K562 (cell line): ENCODE measurements around the gene ORM1. TPM values are rescaled to one million over a fixed set of nuclear protein-coding genes. Genes with fewer than 3 reads are reported as not detected.

Source experiments
- ATAC-seq: fragments of 200-7000 bp; cut with Tn5 transposase; 3 replicates; pipeline ENCODE4 v1.9.1; 2020; ENCODE audit warnings: moderate library complexity
- BruUV-seq: library from RNA; stranded (reverse); fragments of 400-500 nt; replicated peaks from 2 replicates; lab custom pipeline; 2021; lab: Mats Ljungman, UMichigan
- CTCF ChIA-PET: fragments of 300-600 bp; formaldehyde crosslinking; extraction: SDS; loops from one replicate; lab custom pipeline; 2021; ENCODE audit warnings: low intra/inter-chr PET ratio; lab: Yijun Ruan, JAX
- POLR2A ChIA-PET: fragments of 300-600, 350-650 bp; sonication (Branson Sonifier 250); formaldehyde crosslinking; extraction: SDS; loops from one replicate; lab custom pipeline; 2021; ENCODE audit warnings: antibody characterized with exemption, inconsistent platforms; lab: Yijun Ruan, JAX
- DNase-seq, 4 experiments: peaks; one replicate each; pipeline versions ENCODE4 v3.0.0 to v3.0.0-alpha.2; 2011 to 2018; ENCODE audit warnings: low spot score in 3 of 4, mixed read lengths in 3 of 4; ENCODE audit errors: extremely low read depth in 1 of 4
- FAIRE-seq: peaks from 2 replicates; lab custom pipeline; 2011; peaks lifted over from hg19 to GRCh38; lab: Jason Lieb, UNC
- H2AFZ ChIP-seq: 2 replicates; pipeline ENCODE4 v1.6.0; 2011; ENCODE audit warnings: low read depth, low read length, control low read depth, inconsistent platforms
- H3K27ac ChIP-seq: fragments of 200-600 bp; 3 replicates; pipeline ENCODE4 v1.8.0; 2011; ENCODE audit warnings: low read depth, mild to moderate bottlenecking, control low read depth, inconsistent platforms, low read length, moderate library complexity, mixed read lengths; ENCODE audit errors: extremely low read depth
- H3K27me3 ChIP-seq, 2 experiments: fragments of 300-600 bp in 1 of 2; 2 replicates in 1 of 2; 3 replicates in 1 of 2; pipeline versions ENCODE4 v1.6.0 to v1.8.0; 2011; ENCODE audit warnings: inconsistent platforms in 2 of 2, low read length in 2 of 2, mild to moderate bottlenecking in 1 of 2, mixed read lengths in 1 of 2, moderate library complexity in 1 of 2; ENCODE audit not compliant: control insufficient read depth in 2 of 2, insufficient read depth in 2 of 2
- H3K36me3 ChIP-seq: fragments of 300-600 bp; 3 replicates; pipeline ENCODE4 v1.8.0; 2011; ENCODE audit warnings: mild to moderate bottlenecking, low read length, inconsistent platforms; ENCODE audit not compliant: control insufficient read depth, insufficient read depth
- H3K4me1 ChIP-seq, 2 experiments: fragments of 200-600 bp in 1 of 2; replicated peaks in 1 of 2; 2 replicates in 1 of 2; 3 replicates in 1 of 2; pipeline versions ENCODE4 v1.5.1 to v1.8.0; 2011; ENCODE audit warnings: inconsistent platforms in 2 of 2, low read length in 2 of 2, mild to moderate bottlenecking in 1 of 2, mixed read lengths in 1 of 2, moderate library complexity in 1 of 2; ENCODE audit not compliant: control insufficient read depth in 2 of 2, insufficient read depth in 2 of 2
- H3K4me2 ChIP-seq: 2 replicates; pipeline ENCODE4 v1.6.1; 2011; ENCODE audit warnings: low read length, control low read depth, inconsistent platforms, mixed read lengths; ENCODE audit not compliant: insufficient read depth
- H3K4me3 ChIP-seq: fragments of 200-600 bp; sonication (generic), shearing (Covaris generic); 2 replicates; pipeline ENCODE4 v1.5.1; 2016; ENCODE audit warnings: control low read depth, inconsistent platforms
- H3K79me2 ChIP-seq: fragments of 200-600 bp; 3 replicates; pipeline ENCODE4 v1.8.0; 2011; ENCODE audit warnings: low read length, inconsistent platforms; ENCODE audit not compliant: control insufficient read depth, insufficient read depth
- H3K9ac ChIP-seq, 2 experiments: 2 replicates each; pipeline versions ENCODE4 v1.6.0 to v1.6.1; 2011; ENCODE audit warnings: low read depth in 2 of 2, low read length in 2 of 2, control low read depth in 1 of 2, inconsistent platforms in 1 of 2, mild to moderate bottlenecking in 1 of 2, mixed read lengths in 1 of 2; ENCODE audit not compliant: insufficient read depth in 1 of 2
- H3K9me1 ChIP-seq: one replicate; pipeline ENCODE4 v1.6.0; 2011; ENCODE audit warnings: inconsistent platforms, mild to moderate bottlenecking, low read length, moderate library complexity; ENCODE audit not compliant: control insufficient read depth, insufficient read depth
- H3K9me3 ChIP-seq: replicated peaks from 2 replicates; pipeline ENCODE4 v1.5.1; 2011; ENCODE audit warnings: low read depth, low read length, inconsistent platforms; ENCODE audit not compliant: control insufficient read depth, insufficient read depth
- H4K20me1 ChIP-seq: replicated peaks from 2 replicates; pipeline ENCODE4 v1.6.1; 2011; ENCODE audit warnings: low read length, inconsistent platforms, mixed read lengths; ENCODE audit not compliant: control insufficient read depth, insufficient read depth
- AFF4 ChIP-seq: sonication (generic); formaldehyde crosslinking; IDR thresholded peaks from 2 replicates; pipeline ENCODE4 v1.8.0; 2023; ENCODE audit warnings: mild to moderate bottlenecking, missing genetic modification reagents
- BCOR ChIP-seq: fragments of 450-650 bp; IDR thresholded peaks from 2 replicates; pipeline ENCODE4 v1.6.1; 2016
- EZH2 ChIP-seq: IDR thresholded peaks from 2 replicates; pipeline ENCODE4 v1.6.1; 2012; ENCODE audit warnings: low read depth, mild to moderate bottlenecking, inconsistent platforms, low read length, borderline replicate concordance
- NUFIP1 ChIP-seq: fragments of 450-650 bp; IDR thresholded peaks from 2 replicates; pipeline ENCODE4 v1.6.1; 2018; ENCODE audit not compliant: partially characterized antibody
- RBM34 ChIP-seq: fragments of 200-400 bp; formaldehyde crosslinking; IDR thresholded peaks from 2 replicates; pipeline ENCODE4 v1.6.1; 2018; ENCODE audit warnings: low read length, borderline replicate concordance; ENCODE audit not compliant: insufficient read depth
- SREBF1 ChIP-seq: fragments of 150-350 bp; IDR thresholded peaks from 2 replicates; pipeline ENCODE4 v1.6.1; 2014; ENCODE audit warnings: antibody characterized with exemption, low read depth, low read length, borderline replicate concordance
- ZFP30 ChIP-seq: fragments of 250-450 bp; sonication (Bioruptor Pico); IDR thresholded peaks from 2 replicates; pipeline ENCODE4 v1.8.0; 2022; ENCODE audit warnings: moderate library complexity, mild to moderate bottlenecking, inconsistent platforms, borderline replicate concordance
- ZNF407 ChIP-seq: fragments of 450-650 bp; IDR thresholded peaks from 2 replicates; pipeline ENCODE4 v1.6.1; 2016; ENCODE audit warnings: low read depth
- WGBS: fragments of 100-300 bp; shearing (Covaris generic); methylation state at CpG from one replicate; pipeline ENCODE4 v1.1.6; 2016; ENCODE audit warnings: low coverage, mixed read lengths; ENCODE audit not compliant: insufficient coverage; ENCODE audit errors: missing lambda C conversion rate; 5-methylcytosine and 5-hydroxymethylcytosine counted together
- in situ Hi-C: fragments of 300-500 bp; cut with MboI; formaldehyde crosslinking; loops from 4 replicates; pipeline ENCODE4 v1.15.0; 2018; ENCODE audit warnings: inconsistent platforms, mixed read lengths
- intact Hi-C: fragments of 100-400 bp; cut with micrococcal nuclease; formaldehyde crosslinking; loops from 2 replicates; pipeline ENCODE4 v1.14.2; 2022
- polyA plus RNA-seq, 8 experiments: library from polyadenylated mRNA; depleted of rRNA in 4 of 8; stranded (reverse) in 5 of 8; unstranded in 3 of 8; fragments of >200 nt; fragmentation: Nextera tagmentation in 2 of 8; fragmentation: Illumina TruSeq in 1 of 8; extraction: Ambion mirVana in 2 of 8; extraction: Trizol in 1 of 8; gene quantifications; 2 replicates each; pipeline versions ENCODE4 v1.2.1 to v1.2.3, GENCODE V29; 2011 to 2014; ENCODE audit warnings: inconsistent platforms in 1 of 8, missing spikeins in 1 of 8
- total RNA-seq, 7 experiments: library from RNA; depleted of rRNA in 6 of 7; stranded (reverse); fragments of >200 nt in 6 of 7; fragmentation: Illumina TruSeq in 2 of 7; extraction: Trizol in 2 of 7; gene quantifications; 2 replicates each; pipeline versions ENCODE4 v1.2.1 to v1.2.3, GENCODE V29; 2011 to 2021; ENCODE audit warnings: low replicate concordance in 1 of 7

ORM1 gene
- total and polyA plus RNA-seq, 9 of the 15 experiments (the other 6 are each of a cell fraction or from before 2014, with no cell fraction given) = 2.9 TPM; not detected in 8

- no peak overlapping the region for H3K4me2 ChIP-seq
- no peaks in the 10 kb centered on the region for H3K36me3 ChIP-seq
- no peak overlapping the region for H3K4me3 ChIP-seq
- ChIA-PET CTCF (no interaction called here), POLR2A (no interaction called here)
- no peak for DNase-seq
- no peaks in the 10 kb centered on the region; a peak in 1 of 5 replicates for H3K4me1 ChIP-seq
- 3% methylated on average over 8 of the region's 8 CpGs for WGBS
- no peaks in the 10 kb centered on the region for H4K20me1 ChIP-seq
- no peak for ATAC-seq
- no peaks in the 10 kb centered on the region for H3K9me3 ChIP-seq
- TF ChIP-seq SREBF1 (no peak), ZFP30 (CRISPR knock-in tag) (no peak), EZH2 (no peak), AFF4 (no peak), ZNF407 (no peak), NUFIP1 (no peak), RBM34 (no peak), BCOR (no peak)
- TF ChIP-seq, all 486 proteins: peak for 0
- intact Hi-C loops = no loop called here
- Histone ChIP-seq H3K79me2 (no peaks in the 10 kb centered on the region), H3K27ac (no peak overlapping the region), H2AFZ (no peak overlapping the region), H3K9ac (no peak overlapping the region), H3K9me1 (no peaks in the 10 kb centered on the region), H3K27me3 (peaks cover 18 to 39% of the 10 kb centered on the region in 2 experiments)
- BruUV-seq = no TSS peak
- FAIRE-seq = no peak
- in situ Hi-C loops = no loop called here
These were observed 9.7 kb upstream of the ORM1 start for GRCh38 chr9:114313186-114313585.
